Measurements from ENCODE around the gene PABPN1L.

Gene PABPN1L

DNA sequence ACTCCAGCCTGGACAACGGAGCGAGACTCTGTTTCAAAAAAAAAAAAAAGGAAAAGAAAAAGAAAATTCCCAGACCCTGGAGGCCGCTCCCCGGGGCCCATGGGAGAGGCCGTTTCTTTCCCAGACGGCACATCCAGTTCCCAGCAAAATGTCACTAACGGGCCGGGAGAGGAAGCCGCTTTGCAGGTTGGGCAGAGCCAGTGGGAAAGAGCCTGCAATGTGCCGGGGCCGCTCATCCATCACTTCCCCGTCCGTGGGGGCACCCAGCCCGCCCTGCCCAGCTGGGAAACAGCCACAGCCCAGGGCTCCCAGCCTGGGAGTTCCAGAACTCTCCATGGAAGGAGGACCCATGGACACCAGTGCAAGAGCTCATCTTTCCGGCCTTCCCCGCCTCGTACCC is 41.8 kb upstream of the PABPN1L start:
- Histone ChIP-seq H3K9ac (ENCODE audit: low read length) (no peak overlapping the region), H3K27me3 (ENCODE audit: low read length) (no peaks in the 10 kb centered on the region), H3K36me3 (ENCODE audit: low read length) (0 out of 2 replicates have a peak, but pooled peaks cover under 1% of the 10 kb centered on the region), H3K9me2 (replicated peaks; ENCODE audit: insufficient read depth, low read length) (no peaks in the 10 kb centered on the region), H3K4me2 (ENCODE audit: low read depth, low read length, poor library complexity, severe bottlenecking) (no peak overlapping the region), H4K20me1 (ENCODE audit: low read depth, low read length) (peaks cover 25% of the 10 kb centered on the region; the same call in 1 of the 2 replicates), H3K4me3 (ENCODE audit: insufficient read depth, low read length, poor library complexity, severe bottlenecking) (no peak overlapping the region), H3K27ac (ENCODE audit: low read depth, low read length) (no peak overlapping the region), H2AFZ (ENCODE audit: low read depth, low read length, severe bottlenecking) (no peak overlapping the region), H3K9me3 (ENCODE audit: insufficient read depth, low read length) (no peaks in the 10 kb centered on the region), H3F3A (ENCODE audit: insufficient read depth) (no peaks in the 10 kb centered on the region), H3K79me2 (ENCODE audit: insufficient read depth, low read length) (peaks cover 92% of the 10 kb centered on the region)
- TF ChIP-seq EZH2phosphoT487 (conservative IDR thresholded peaks at IDR 0.05; ENCODE audit: low read length), result no peak
- TF ChIP-seq, protein P1, sequence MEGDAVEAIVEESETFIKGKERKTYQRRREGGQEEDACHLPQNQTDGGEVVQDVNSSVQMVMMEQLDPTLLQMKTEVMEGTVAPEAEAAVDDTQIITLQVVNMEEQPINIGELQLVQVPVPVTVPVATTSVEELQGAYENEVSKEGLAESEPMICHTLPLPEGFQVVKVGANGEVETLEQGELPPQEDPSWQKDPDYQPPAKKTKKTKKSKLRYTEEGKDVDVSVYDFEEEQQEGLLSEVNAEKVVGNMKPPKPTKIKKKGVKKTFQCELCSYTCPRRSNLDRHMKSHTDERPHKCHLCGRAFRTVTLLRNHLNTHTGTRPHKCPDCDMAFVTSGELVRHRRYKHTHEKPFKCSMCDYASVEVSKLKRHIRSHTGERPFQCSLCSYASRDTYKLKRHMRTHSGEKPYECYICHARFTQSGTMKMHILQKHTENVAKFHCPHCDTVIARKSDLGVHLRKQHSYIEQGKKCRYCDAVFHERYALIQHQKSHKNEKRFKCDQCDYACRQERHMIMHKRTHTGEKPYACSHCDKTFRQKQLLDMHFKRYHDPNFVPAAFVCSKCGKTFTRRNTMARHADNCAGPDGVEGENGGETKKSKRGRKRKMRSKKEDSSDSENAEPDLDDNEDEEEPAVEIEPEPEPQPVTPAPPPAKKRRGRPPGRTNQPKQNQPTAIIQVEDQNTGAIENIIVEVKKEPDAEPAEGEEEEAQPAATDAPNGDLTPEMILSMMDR (IDR thresholded peaks at IDR 0.05; ENCODE audit: insufficient read depth, low read length, poor library complexity, severe bottlenecking), result no peak

DNA sequence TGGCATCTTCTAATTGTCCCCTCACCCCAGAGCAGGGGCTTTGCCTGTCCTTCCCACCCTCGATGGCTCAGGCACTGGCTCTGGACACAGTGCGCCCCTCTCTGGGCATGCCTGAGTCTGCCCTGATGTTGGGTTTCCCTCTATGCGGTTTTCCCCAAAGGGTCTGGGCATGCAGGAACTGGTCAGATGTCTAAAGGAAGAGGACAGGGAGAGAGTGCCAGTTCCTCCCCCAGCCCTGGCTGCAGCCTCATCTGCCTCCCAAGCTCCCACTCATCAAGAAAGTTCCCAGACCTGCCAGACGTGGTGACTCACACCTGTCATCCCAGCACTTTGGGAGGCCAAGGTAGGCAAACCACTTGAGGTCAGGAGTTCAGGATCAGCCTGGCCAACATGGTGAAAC is 41.3 kb upstream of the PABPN1L start:
- Histone ChIP-seq H3K27me3 (ENCODE audit: low read length) (no peaks in the 10 kb centered on the region), H3K36me3 (ENCODE audit: low read length) (no peaks in the 10 kb centered on the region), H3K9me3 (ENCODE audit: insufficient read depth, low read length) (no peaks in the 10 kb centered on the region), H3K9me2 (replicated peaks; ENCODE audit: insufficient read depth, low read length) (no peaks in the 10 kb centered on the region), H3K27ac (ENCODE audit: low read depth, low read length) (no peak overlapping the region), H3F3A (ENCODE audit: insufficient read depth) (no peaks in the 10 kb centered on the region), H3K4me3 (ENCODE audit: insufficient read depth, low read length, poor library complexity, severe bottlenecking) (no peak overlapping the region), H3K9ac (ENCODE audit: low read length) (no peak overlapping the region), H2AFZ (ENCODE audit: low read depth, low read length, severe bottlenecking) (no peak overlapping the region), H3K4me2 (ENCODE audit: low read depth, low read length, poor library complexity, severe bottlenecking) (no peak overlapping the region), H3K79me2 (ENCODE audit: insufficient read depth, low read length) (peaks cover 92% of the 10 kb centered on the region), H4K20me1 (ENCODE audit: low read depth, low read length) (peaks cover 20% of the 10 kb centered on the region; the same call in 1 of the 2 replicates)
- TF ChIP-seq, protein P1 (IDR thresholded peaks at IDR 0.05; ENCODE audit: insufficient read depth, low read length, poor library complexity, severe bottlenecking), result no peak
- TF ChIP-seq EZH2phosphoT487 (conservative IDR thresholded peaks at IDR 0.05; ENCODE audit: low read length), result no peak

DNA sequence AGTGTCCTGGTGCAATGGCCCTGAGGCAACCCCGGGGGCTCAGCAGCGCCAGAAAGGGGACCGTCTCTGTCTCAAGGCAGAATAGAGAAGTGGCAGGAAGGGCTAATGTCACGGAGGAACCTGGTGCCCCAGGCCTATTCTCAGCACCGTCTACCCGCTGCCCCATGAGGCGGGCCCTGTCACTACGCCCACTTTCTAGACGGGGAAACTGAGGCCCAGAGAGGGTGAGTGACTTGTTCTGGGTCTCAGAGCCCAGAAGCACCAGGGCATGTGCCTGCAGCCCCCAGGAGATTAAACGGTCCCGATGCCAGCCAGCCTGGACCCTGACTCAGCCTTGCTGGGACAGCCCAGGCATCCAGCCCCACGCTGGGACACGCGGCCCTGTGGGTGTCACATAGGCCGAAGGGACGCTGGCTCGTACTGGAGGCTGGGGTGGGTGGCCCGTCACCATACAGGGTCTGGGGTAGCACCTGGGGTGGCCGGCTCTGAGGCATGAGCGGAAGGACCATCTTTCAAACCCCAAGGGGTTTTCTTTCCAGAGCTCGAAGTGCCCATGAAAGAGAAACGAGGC is 40.2 kb upstream of the PABPN1L start:
- Histone ChIP-seq H4K20me1 (ENCODE audit: low read depth, low read length) (peaks cover 11% of the 10 kb centered on the region; the same call in 1 of the 2 replicates), H3K9ac (ENCODE audit: low read length) (no peak overlapping the region), H2AFZ (ENCODE audit: low read depth, low read length, severe bottlenecking) (no peak overlapping the region), H3K79me2 (ENCODE audit: insufficient read depth, low read length) (peaks cover 92% of the 10 kb centered on the region), H3K27me3 (ENCODE audit: low read length) (no peaks in the 10 kb centered on the region), H3K4me2 (ENCODE audit: low read depth, low read length, poor library complexity, severe bottlenecking) (no peak overlapping the region), H3K36me3 (ENCODE audit: low read length) (no peaks in the 10 kb centered on the region), H3F3A (ENCODE audit: insufficient read depth) (no peaks in the 10 kb centered on the region), H3K9me3 (ENCODE audit: insufficient read depth, low read length) (no peaks in the 10 kb centered on the region), H3K4me3 (ENCODE audit: insufficient read depth, low read length, poor library complexity, severe bottlenecking) (no peak overlapping the region), H3K27ac (ENCODE audit: low read depth, low read length) (no peak overlapping the region), H3K9me2 (replicated peaks; ENCODE audit: insufficient read depth, low read length) (no peaks in the 10 kb centered on the region)
- TF ChIP-seq, protein P1 (IDR thresholded peaks at IDR 0.05; ENCODE audit: insufficient read depth, low read length, poor library complexity, severe bottlenecking), result no peak
- TF ChIP-seq EZH2phosphoT487 (conservative IDR thresholded peaks at IDR 0.05; ENCODE audit: low read length), result no peak
